Heart left ventricle (tissue), 16 donors: ENCODE data around the gene GRK3. TPM values are rescaled to one million over a fixed set of nuclear protein-coding genes. Genes with fewer than 3 reads are reported as not detected.

Source experiments
- ATAC-seq, 4 donors: fragments of 200-7000 bp; cut with Tn5 transposase; one replicate each; pipeline ENCODE4 v1.9.1; 2020 to 2022; ENCODE audit warnings: moderate library complexity in 4 of 4, mild to moderate bottlenecking in 3 of 4, moderate number of reproducible peaks in 1 of 4
- DNase-seq, 5 donors: peaks; one replicate each; pipeline ENCODE4 v3.0.0-alpha.2; 2020
- H3K27ac ChIP-seq, 12 donors: fragments of 200-600 bp; sonication (generic) in 4 of 12; one replicate each; pipeline versions ENCODE4 v1.5.0 to v1.8.0; 2016 to 2022; ENCODE audit warnings: mild to moderate bottlenecking in 2 of 12
- H3K27me3 ChIP-seq, 9 donors: fragments of 200-600 bp; sonication (generic) in 2 of 9; one replicate each; pipeline versions ENCODE4 v1.5.1 to v1.8.0; 2016 to 2022; ENCODE audit warnings: mild to moderate bottlenecking in 3 of 9
- H3K36me3 ChIP-seq, 9 donors: fragments of 200-600 bp; sonication (generic) in 2 of 9; one replicate each; pipeline versions ENCODE4 v1.5.0 to v1.8.0; 2018 to 2022; ENCODE audit warnings: mild to moderate bottlenecking in 2 of 9
- H3K4me1 ChIP-seq, 12 donors: fragments of 200-600 bp; sonication (generic) in 4 of 12; one replicate each; pipeline versions ENCODE4 v1.5.0 to v1.8.0; 2016 to 2022; ENCODE audit warnings: mild to moderate bottlenecking in 3 of 12
- H3K4me3 ChIP-seq, 12 donors: fragments of 200-600 bp; sonication (generic) in 4 of 12; one replicate each; pipeline versions ENCODE4 v1.5.0 to v1.8.0; 2017 to 2022; ENCODE audit warnings: mild to moderate bottlenecking in 9 of 12, moderate library complexity in 4 of 12
- H3K9me3 ChIP-seq, 12 donors: fragments of 200-600 bp; sonication (generic) in 4 of 12; one replicate each; pipeline versions ENCODE4 v1.5.0 to v1.8.0; 2016 to 2022; ENCODE audit warnings: mild to moderate bottlenecking in 1 of 12
- POLR2A ChIP-seq, 2 donors: fragments of 450-650 bp; IDR thresholded peaks; one replicate each; pipeline ENCODE4 v1.6.1; 2017; ENCODE audit warnings: antibody characterized with exemption in 2 of 2, mild to moderate bottlenecking in 2 of 2, moderate library complexity in 2 of 2
- WGBS, 4 donors: extraction: QIAGEN DNeasy Blood & Tissue Kit in 2 of 4; methylation state at CpG; one replicate each; pipeline versions ENCODE4 v1.1.5 to v1.1.7; 2013 to 2018; 5-methylcytosine and 5-hydroxymethylcytosine counted together
- intact Hi-C, 10 donors: fragments of 100-400 bp; cut with DNase I; formaldehyde crosslinking; loops; one replicate each; pipeline versions ENCODE4 v1.11.1 to v1.14.2; 2022
- polyA plus RNA-seq, 2 donors: library from polyadenylated mRNA; stranded (reverse); fragments of 200-250 nt; gene quantifications; one replicate each; pipeline ENCODE4 v1.2.3, GENCODE V29; 2013
- total RNA-seq, 9 donors: library from RNA; depleted of rRNA in 2 of 9; stranded (reverse); fragments of >200 nt in 2 of 9; fragmentation: NEBNext Ultra II Directional in 3 of 9; extraction: Animal tissue kit (Norgen Biotek cat#: 25700) in 3 of 9; gene quantifications; one replicate each; pipeline versions ENCODE4 v1.1.0 to v1.2.4, GENCODE V29; 2016 to 2023
- TF ChIP-seq, protein P1 (sequence below), 12 donors: fragments of 200-600 bp; sonication (generic) in 4 of 12; IDR thresholded peaks; one replicate each; pipeline versions ENCODE4 v1.5.0 to v1.8.0; 2018 to 2022; ENCODE audit warnings: antibody characterized with exemption in 12 of 12, mild to moderate bottlenecking in 5 of 12
- donor health status: ischemic (EF 13 %, LVEDD 7.1; RV severe dilation, severe dysfunction).
- donor health status: healthy with polysubstance abuse.
- donor health status: DM: no; HTN: yes; CAD: no.
- donor health status: DM: no; HTN: no; CAD: no.
- donor health status: ischemic (EF 25% LVEDD 6.9; RV normal size, moderate dysfunction).
- donor health status: ischemic (EF 25% LVEDD 5.7; RV mildly dilated, moderate dysfunction).
- donor health status: healthy.
- donor health status: DM: yes; HTN: yes; CAD: no.
- donor health status: ischemic (EF 35%, LVEDD 5.7; RV mildly dilated, moderate dysfunction).
- donor health status: nonischemic (EF 11% LVEDD 7.7; RV severe dilation, severe dysfunction).
- donor health status: DM: yes; HTN: yes; CAD: no.
- donor health status: PGD.
- donor health status: ischemic (EF 29% LVEDD 5.4; RV normal size, mild dysfunction).
- donor health status: nonischemic (EF 23%, LVEDD 6.1; RV moderate dilation, normal function).

Gene GRK3
- total and polyA plus RNA-seq, 11 donors, result 1.1 to 16.2 (median 5.9) TPM

DNA sequence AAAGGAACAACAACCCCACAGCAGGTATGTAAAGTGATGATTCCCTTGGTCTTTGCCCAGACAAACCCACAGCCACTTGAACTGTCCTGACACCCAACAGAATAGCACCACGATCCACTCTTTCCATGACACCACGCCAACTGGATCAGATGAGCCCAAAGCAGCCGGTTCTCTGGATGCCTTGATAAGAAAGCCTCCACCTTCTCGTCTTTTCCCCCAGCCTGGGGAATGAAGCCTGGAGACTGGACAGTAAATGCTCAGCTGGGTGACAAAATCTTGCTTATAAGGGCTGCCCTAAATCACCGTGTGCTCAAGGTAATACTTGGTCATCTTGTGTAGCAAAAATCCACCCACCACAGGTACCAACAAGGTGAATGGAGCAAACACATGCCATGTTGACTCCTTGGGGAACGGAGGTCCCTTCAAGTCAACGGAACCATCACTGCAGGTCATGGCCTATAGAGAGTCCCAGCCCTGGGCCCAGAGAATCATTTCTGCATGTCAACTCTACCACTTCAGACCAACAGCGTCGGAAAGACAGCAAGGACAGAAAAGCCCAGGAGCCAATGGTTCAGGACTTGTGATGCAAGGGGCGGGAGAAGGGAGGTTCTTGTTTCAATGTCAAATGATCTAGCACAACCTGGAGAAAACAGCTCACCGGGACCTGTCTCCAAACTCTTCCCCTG is 175.3 kb downstream of the GRK3 start:
- no peak overlapping the region for H3K27ac ChIP-seq
- no peaks in the 10 kb centered on the region for H3K36me3 ChIP-seq
- no peaks in the 10 kb centered on the region for H3K9me3 ChIP-seq
- no peak overlapping the region for H3K4me3 ChIP-seq
- intact Hi-C loops, result loop anchor here in 1 of 10 donors (10.0 kb wide), 1 partner anchor 75 kb away; no protein-coding TSS in a partner anchor
- TF ChIP-seq, protein P1, sequence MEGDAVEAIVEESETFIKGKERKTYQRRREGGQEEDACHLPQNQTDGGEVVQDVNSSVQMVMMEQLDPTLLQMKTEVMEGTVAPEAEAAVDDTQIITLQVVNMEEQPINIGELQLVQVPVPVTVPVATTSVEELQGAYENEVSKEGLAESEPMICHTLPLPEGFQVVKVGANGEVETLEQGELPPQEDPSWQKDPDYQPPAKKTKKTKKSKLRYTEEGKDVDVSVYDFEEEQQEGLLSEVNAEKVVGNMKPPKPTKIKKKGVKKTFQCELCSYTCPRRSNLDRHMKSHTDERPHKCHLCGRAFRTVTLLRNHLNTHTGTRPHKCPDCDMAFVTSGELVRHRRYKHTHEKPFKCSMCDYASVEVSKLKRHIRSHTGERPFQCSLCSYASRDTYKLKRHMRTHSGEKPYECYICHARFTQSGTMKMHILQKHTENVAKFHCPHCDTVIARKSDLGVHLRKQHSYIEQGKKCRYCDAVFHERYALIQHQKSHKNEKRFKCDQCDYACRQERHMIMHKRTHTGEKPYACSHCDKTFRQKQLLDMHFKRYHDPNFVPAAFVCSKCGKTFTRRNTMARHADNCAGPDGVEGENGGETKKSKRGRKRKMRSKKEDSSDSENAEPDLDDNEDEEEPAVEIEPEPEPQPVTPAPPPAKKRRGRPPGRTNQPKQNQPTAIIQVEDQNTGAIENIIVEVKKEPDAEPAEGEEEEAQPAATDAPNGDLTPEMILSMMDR (IDR thresholded peaks at IDR 0.05), result no peak
- TF ChIP-seq POLR2A (IDR thresholded peaks at IDR 0.05), result no peak
- ATAC-seq (no peak), DNase-seq (no peak)
- no peaks in the 10 kb centered on the region for H3K27me3 ChIP-seq
- peaks cover 0 to 6% (median 0%) of the 10 kb centered on the region in 12 donors for H3K4me1 ChIP-seq
- 73 to 87% (median 82%) methylated on average over 11 of the region's 11 CpGs for WGBS, 4 donors

DNA sequence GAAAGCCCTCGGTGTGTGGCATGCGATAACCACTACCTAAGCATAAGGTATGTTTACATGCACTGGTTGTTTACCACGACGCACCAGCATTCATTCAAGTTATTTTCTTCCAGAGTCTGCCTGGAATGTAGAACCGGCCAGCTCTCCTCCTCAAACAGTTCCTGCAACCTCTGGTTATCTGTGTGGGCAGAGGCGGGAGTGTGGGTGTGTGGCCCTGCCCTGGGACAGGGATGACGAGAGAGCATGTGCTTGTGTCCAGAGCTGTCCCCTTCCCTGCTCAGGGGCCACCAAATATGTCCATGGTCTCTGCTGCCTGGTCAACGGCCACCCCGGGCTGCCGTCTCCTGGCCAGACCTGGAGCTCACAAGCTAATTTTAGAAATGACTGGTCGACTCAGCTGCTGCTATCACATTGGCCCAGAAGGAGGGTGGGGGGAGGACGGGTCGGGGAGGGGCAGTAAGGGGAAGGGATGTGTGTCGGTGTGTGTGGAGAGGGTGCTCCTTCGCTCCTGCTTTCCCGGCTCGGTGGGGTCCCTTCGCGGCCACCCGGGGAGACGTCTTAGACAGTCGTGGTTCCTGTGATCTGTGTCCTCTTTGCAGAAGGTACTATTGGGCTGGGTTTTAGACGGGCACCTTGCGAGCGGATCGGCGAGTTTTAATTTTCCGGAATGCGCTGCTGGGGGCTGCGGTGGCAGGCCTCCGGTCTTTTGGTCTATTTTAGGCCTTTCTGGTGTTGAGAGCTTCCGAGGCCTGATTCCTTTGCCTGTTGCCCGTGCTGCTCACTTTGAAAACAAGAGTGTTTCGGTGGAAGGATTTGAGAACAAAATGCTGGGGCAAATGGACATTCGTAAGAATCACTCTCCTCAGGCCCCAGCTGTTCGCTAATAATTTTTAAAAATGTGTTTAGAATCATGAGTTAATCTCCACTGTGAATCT is 177.5 kb downstream of the GRK3 start, which contains the start of gene MYO18B:
TSS of gene MYO18B (plus strand) at position 497 of the 935 bp plus-strand sequence. CDS start 18,905 bp downstream, outside the sequence.
- DNase-seq, result peak; percentile 81 to 93 (median 84)
- no peaks in the 10 kb centered on the region for H3K9me3 ChIP-seq
- peak within 1 kb of the TSS; percentile 78 to 98 (median 92) for H3K27ac ChIP-seq
- ATAC-seq, result peak; percentile 93 to 97 (median 95)
- H3K36me3 ChIP-seq, result no peaks in the 10 kb centered on the region
- peak within 1 kb of the TSS; percentile 25 to 70 (median 58) for H3K4me3 ChIP-seq
- peak; percentile 44 to 73 for TF ChIP-seq POLR2A (IDR thresholded peaks at IDR 0.05)
- TF ChIP-seq, protein P1 (IDR thresholded peaks at IDR 0.05), result no peak
- H3K27me3 ChIP-seq, result no peaks in the 10 kb centered on the region
- peaks cover 0 to 21% (median 5%) of the 10 kb centered on the region in 12 donors for H3K4me1 ChIP-seq
- WGBS, 4 donors, result 38 to 55% (median 45%) methylated on average over 32 to 36 of the region's 36 CpGs
- intact Hi-C loops, result loop anchor here in 1 of 10 donors (10.0 kb wide), 1 partner anchor 77 kb away; no protein-coding TSS in a partner anchor

DNA sequence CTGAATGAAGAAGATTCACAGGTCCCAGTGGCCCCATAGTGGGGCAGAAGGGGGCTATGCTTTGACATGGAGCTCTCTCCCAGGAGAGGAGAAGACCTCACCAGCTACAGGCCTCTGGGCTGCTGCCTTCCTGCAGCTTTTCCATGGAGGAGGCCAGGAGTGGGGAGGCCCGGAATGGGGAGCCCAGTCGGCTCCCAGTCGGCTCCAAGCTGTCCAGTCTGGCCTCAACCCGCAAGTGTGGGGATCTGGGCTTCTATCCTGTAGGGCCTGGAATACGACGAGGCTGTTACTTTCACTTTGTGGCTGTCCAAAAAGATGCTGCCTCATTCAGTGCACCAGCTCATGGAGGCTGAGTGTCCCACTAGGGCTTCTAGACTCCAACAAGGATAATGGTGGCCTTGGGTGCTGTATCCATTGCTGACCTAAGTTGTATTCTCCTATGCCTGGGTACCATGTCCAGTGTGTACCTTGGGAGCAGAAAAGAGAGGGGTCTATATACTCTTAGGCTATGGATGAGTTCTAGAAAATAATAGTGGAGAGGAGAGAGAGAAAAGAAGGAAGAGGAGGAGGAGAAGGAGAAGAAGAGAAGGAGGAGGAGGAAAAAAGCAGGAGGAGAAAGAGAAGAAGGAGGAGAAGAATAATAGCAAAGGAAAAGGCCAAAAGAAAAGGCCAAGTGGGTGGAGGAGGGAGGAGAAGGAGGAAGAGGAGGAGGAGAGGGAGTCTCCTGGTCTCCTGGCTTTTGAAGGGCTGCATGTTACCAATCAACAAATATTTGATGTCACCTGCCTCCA is 178.6 kb downstream of the GRK3 start:
- Histone ChIP-seq H3K36me3 (no peaks in the 10 kb centered on the region), H3K9me3 (no peaks in the 10 kb centered on the region), H3K27ac (peak overlapping the region; percentile 78 to 98 (median 92)), H3K27me3 (no peaks in the 10 kb centered on the region), H3K4me1 (peaks cover 0 to 32% (median 13%) of the 10 kb centered on the region in 12 donors), H3K4me3 (peak overlapping the region; percentile 25 to 70 (median 58))
- peak in 2 of 4 donors; percentile 6 to 10 for ATAC-seq
- no peak for TF ChIP-seq POLR2A (IDR thresholded peaks at IDR 0.05)
- TF ChIP-seq, protein P1 (IDR thresholded peaks at IDR 0.05), result no peak
- WGBS, 4 donors, result 37 to 72% (median 43%) methylated on average over 4 to 6 of the region's 6 CpGs
- DNase-seq, result no peak
- intact Hi-C loops, result loop anchor here in 1 of 10 donors (10.0 kb wide), 1 partner anchor 78 kb away; no protein-coding TSS in a partner anchor
